Fibroblast of the conjunctiva (primary cell): ENCODE data around the gene SYT14.
"Not testable (repeated sequence)": the region's sequence is repeated elsewhere in the genome, so short reads cannot be mapped to it uniquely, and the experiment has no call there.

Source experiments
- DNase-seq: peaks from one replicate; pipeline ENCODE4 v3.0.0-alpha.2; 2010; ENCODE audit warnings: low read depth

Gene SYT14

GRCh38 chr1:209937996-209938959, at the start of gene SYT14:
TSS of gene SYT14 (plus strand) at chr1:209938217. CDS start at chr1:209938265, 48 bp downstream.
- peak; percentile 26 for DNase-seq

DNA sequence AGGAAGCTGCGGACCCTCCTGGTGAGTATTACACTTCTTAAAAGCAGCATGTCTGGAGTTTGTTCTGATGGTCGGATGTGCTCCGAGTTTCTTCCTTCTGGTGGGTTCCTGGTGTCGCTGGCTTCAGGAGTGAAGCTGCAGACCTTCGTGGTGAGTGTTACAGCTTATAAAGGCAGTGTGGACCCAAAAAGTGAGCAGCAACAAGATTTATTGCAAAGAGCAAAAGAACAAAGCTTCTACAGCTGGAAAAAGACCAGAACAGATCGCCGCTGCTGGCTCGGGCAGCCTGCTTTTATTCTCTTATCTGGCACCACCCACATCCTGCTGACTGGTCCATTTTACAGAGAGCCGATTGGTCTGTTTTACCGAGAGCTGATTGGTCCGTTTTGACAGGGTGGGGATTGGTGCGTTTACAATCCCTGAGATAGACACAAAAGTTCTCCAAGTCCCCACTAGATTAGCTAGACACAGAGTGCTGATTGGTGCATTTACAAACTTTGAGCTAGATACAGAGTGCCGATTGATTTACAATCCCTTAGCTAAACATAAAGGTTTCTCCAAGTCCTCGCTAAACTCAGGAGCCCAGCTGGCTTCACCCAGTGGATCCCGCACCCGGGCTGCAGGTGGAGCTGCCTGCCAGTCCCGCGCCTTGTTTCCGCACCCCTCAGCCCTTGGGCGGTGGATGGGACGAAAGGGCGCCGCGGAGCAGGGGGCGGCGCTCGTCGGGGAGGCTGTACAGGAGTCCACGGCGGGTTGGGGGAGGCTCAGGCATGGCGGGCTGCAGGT, 49.5 kb upstream of the SYT14 start:
- DNase-seq: not testable (repeated sequence)

GRCh38 chr1:209889077-209889418, 49.0 kb upstream of the SYT14 start:
- DNase-seq: no peak

DNA sequence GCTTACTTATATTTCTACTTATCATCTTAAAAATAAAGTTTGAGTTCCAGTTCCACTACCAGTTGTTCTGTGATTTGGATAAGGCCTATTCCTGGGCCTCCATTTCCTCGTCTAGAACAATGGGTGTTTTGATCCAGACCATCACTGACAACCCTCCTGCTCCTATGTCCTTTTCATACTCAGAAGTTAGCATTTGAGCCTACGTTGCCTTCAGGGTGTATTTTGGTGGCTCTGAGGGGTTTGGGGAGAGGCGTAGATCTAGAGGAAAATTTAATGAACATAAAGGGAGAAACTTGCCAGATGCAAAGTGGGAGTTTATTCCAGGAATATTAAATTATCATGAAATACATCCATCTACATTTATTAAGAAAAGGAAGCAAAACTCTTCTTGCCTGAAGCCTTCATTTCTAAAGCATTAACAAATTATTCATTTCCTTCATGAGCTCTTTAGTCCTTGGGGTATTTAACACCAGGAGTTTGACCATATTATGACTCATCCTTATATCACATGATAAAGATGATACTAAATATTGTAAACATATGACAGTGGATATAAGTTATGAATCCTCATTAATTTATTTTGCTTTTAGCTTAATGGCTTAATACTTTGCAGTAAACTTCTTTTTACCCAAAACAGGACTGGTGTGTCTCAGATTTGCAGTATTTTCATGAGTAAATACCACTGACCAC, 47.2 kb upstream of the SYT14 start:
- no peak for DNase-seq

DNA sequence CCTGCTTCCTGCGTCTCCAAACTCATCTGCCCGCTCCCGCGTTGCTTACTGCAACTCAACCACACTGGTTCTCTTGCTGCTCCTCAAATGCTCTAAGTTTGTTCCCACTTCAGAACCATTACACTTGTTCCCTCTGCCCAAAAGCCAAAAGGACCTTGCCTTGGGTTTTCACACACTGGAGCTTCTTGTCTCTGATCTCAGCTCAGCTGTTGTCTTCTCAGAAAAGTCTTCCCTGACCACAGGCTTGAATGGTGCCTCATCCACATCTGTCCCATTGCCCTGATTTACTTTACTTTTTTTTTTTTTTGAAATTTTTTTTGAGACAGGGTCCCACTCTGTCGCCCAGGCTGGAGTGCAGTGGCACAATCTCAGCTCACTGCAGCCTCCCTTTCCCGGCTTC, 44.3 kb upstream of the SYT14 start:
- DNase-seq: no peak

DNA sequence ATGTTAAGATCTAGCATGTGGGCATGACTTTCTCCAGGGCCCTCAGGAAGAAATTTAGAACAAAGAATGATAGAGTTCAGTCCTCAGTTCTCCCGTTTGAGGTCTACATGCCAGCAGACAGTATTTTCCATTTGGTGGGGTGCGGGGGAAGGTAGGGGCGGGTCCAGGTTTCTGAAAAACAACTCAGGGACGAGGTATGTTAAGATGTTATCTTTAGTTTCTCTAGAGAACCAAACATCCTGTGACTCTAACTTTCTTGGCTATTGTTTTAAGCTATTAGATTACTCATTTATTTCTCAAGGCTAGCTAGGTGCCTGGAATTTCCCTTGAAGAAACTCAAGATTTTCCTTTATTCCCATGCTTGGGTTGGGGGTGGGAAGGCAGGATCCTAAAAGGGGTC, 42.3 kb upstream of the SYT14 start:
- no peak for DNase-seq

DNA sequence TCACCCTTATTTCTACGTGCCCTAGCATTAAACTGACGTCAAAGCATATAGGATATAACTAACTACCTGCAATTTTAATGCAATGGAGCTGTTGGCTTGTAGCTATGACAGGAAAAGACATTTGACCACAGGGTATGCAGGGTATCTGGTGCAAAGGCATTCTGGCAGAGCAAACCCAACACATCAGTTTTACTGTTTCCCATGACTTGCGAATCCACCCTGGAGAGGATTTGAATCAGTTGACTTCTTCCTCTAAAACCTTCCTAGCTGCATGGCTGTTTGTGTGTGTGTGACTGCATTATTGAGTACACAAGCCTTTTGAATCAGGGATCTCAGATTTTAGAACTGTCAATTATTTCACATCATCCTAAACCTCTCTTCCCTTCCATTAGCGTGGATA, 41.7 kb upstream of the SYT14 start:
- no peak for DNase-seq

- DNase-seq: not testable (repeated sequence)
Measured at GRCh38 chr1:209898271-209898670, 39.7 kb upstream of the SYT14 start.

- DNase-seq: not testable (repeated sequence)
Measured at GRCh38 chr1:209898851-209899250, 39.2 kb upstream of the SYT14 start.

- no peak for DNase-seq
Measured at GRCh38 chr1:209899948-209900347, 38.1 kb upstream of the SYT14 start.

DNA sequence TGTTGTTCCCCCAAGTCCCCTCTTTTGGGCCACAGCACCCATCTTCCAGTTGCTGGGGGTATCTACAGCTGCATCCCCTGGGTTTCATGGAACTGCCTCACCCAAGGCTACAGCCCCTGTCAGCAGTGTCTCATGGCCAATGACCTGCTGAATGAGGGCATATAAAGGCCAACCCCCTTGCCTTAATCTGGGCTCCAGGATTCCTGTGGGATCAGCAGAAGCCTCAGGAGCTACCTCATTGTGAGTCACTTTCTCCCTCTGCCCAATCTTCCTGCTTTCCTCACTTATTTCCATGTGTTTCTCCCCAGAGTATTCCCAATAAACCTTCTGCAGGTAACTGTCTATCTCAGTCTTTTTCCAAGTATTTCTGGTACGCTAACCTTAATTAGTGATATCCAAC, 37.3 kb upstream of the SYT14 start:
- no peak for DNase-seq

DNA sequence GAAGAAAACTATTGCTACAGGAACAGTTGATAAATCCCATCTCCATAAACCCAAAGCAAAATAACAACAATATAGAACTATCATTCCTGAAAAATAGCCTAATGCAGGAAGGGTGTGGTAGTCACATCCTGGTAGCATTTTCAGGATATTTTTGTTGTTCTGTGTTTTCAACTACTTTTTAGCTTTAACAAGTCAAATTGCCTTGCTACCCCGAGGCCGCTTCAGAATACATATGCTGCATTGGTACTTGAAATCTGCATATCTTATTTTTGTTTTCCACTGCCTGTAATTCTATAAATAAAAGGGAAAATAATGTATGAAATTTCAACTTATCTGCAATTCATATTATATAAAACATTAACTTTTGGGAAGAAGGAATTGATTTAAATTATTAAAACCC, 36.8 kb upstream of the SYT14 start:
- DNase-seq: no peak

DNA sequence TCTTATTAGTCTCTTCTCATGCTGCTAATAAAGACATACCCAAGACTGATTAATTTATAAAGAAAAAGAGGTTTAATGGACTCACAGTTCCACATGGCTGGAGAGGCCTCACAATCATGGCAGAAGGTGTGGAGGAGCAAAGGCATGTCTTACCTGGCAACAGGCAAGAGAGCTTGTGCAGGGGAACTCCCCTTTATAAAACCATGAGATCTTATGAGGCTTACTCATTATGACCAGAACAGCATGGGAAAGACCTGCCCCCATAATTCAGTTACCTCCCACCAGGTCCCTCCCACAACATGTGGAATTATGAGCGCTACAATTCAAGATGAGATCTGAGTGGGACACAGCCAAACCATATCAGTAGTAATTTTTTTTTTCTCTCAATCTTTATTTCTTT, 33.2 kb upstream of the SYT14 start:
- DNase-seq: not testable (repeated sequence)

- DNase-seq: no peak
Measured at GRCh38 chr1:209911746-209912145, 26.3 kb upstream of the SYT14 start.

DNA sequence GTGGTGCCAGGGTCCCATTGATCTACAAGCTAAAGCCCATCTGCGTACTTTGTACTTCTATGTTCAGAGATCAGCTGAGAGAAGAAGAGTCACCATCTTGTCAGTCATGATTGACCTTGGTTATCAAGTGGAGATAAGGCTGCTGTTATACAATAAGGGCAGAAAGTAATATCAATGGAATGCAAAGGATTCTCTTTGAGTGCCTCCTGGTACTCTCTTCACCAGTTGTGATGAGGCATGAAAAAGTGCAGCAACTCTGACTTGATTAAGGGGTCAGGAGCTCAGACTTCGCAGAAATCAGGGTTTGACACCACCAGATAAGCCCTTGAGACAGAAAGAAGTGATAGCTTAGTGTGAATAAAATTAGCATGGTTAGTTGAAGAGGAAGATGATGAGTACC, 25.7 kb upstream of the SYT14 start:
- no peak for DNase-seq

DNA sequence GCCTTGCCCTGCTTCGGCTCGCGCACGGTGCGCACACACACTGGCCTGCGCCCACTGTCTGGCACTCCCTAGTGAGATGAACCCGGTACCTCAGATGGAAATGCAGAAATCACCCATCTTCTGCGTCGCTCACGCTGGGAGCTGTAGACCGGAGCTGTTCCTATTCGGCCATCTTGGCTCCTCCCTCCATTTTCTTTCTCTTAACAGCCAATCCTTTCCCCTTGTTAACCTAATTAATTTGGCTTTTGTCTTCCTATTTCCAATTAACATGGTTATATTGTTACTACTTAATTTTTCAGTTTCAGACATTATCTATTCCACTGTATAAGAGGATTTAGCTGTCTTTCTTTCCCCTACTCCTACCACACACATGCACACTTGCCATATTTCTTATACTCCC, 18.4 kb upstream of the SYT14 start:
- not testable (repeated sequence) for DNase-seq

GRCh38 chr1:209920844-209921243, 17.2 kb upstream of the SYT14 start:
- no peak for DNase-seq

GRCh38 chr1:209924390-209924789, 13.6 kb upstream of the SYT14 start:
- DNase-seq: no peak

- DNase-seq: peak; percentile 34
Measured at GRCh38 chr1:209926045-209926444, 12.0 kb upstream of the SYT14 start.

GRCh38 chr1:209927466-209927865, 10.6 kb upstream of the SYT14 start:
- no peak for DNase-seq

GRCh38 chr1:209929751-209930150, 8.3 kb upstream of the SYT14 start:
- peak; percentile 24 for DNase-seq

DNA sequence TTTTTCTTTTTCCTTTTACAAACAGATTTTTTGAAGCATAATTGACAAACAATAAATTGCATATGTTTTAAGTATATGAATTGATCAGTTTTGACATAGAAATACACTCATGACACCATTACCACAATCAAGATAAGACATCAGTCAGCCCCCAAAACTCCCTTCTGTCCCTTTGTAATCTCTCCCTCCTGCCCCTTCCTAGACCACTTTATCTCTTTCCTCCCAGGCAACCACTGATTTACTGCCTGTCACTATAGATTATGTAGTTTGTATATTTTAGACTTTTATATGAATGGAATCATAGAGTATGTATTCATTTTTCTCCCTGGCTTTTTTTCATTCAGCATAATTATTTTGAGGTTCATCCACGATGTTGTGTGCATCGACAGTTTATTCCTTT, 6.9 kb upstream of the SYT14 start:
- DNase-seq: no peak

GRCh38 chr1:209936125-209936524, 1.9 kb upstream of the SYT14 start:
- DNase-seq: no peak
